Measurements from ENCODE around the gene LRRTM3. TPM values are rescaled to one million over a fixed set of nuclear protein-coding genes. Genes with fewer than 3 reads are reported as not detected.

The LRRTM3 gene
- total RNA-seq, 1 experiment from 2014 or later, result 0.96 TPM

DNA sequence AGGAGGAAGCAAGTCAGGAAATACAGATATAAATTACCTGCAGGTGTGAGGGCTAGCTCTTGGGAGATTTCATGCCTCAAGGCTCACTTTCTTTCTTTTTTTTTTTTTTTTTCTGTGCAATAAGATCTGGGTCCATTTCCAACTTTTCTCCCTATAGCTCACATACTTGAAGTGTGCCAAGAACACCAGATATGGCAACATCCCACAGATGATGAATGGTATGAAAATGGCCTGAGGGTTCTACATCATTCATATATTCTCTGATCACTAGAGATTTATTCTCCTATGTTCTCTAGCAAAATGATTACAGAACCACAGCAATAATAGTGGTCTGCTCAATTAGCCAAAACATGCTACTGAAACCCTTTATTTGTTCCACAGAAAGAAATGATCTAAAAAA, 117.2 kb downstream of the LRRTM3 start:
- no peak overlapping the region for H2BK5ac ChIP-seq (ENCODE audit: insufficient read length, low read length)
- no peak overlapping the region for H3K56ac ChIP-seq (ENCODE audit: insufficient read length, low read depth, low read length)
- no peaks in the 10 kb centered on the region for H3K4me1 ChIP-seq (ENCODE audit: insufficient read depth, low read length)
- no peaks in the 10 kb centered on the region for H3K4me1 Mint-ChIP-seq
- H3K79me2 ChIP-seq (ENCODE audit: insufficient read depth, low read length), result no peaks in the 10 kb centered on the region
- H3K27me3 Mint-ChIP-seq (ENCODE audit: low read depth), result no peaks in the 10 kb centered on the region
- no peak overlapping the region for H3K4me3 Mint-ChIP-seq
- no peak overlapping the region for H2AFZ ChIP-seq (ENCODE audit: low read length)
- H3K14ac ChIP-seq (ENCODE audit: insufficient read depth, low read length), result no peak overlapping the region
- no peaks in the 10 kb centered on the region for H3K23me2 ChIP-seq (ENCODE audit: insufficient read length, low read depth, low read length, poor library complexity, severe bottlenecking)
- no peak overlapping the region for H3K23ac ChIP-seq (ENCODE audit: insufficient read length, low read depth, low read length)
- H2BK120ac ChIP-seq (ENCODE audit: low read depth, low read length, poor library complexity, severe bottlenecking), result no peak overlapping the region
- H3K18ac ChIP-seq (ENCODE audit: insufficient read length, low read depth, low read length), result no peak overlapping the region
- no peak overlapping the region for H2AK5ac ChIP-seq (ENCODE audit: insufficient read length, low read length)
- no peak overlapping the region for H3K9ac ChIP-seq (ENCODE audit: extremely low read depth, insufficient read length, low read length)
- no peaks in the 10 kb centered on the region for H3K79me1 ChIP-seq (ENCODE audit: insufficient read depth, low read depth, low read length, poor library complexity, severe bottlenecking)
- H3K27ac Mint-ChIP-seq, result no peak overlapping the region
- no peak overlapping the region for H3K4me2 ChIP-seq (ENCODE audit: insufficient read depth, insufficient read length, low read length)
- no peak overlapping the region for H3T11ph ChIP-seq (ENCODE audit: low read length)
- no peaks in the 10 kb centered on the region for H4K20me1 ChIP-seq (ENCODE audit: control insufficient read depth, insufficient read depth, insufficient read length)
- no peaks in the 10 kb centered on the region for H3K36me3 Mint-ChIP-seq (ENCODE audit: insufficient read depth in 1 of 3, low read depth in 3 of 3)
- H3K27ac ChIP-seq (ENCODE audit: insufficient read length, low read depth, low read length), result no peak overlapping the region
- H4K5ac ChIP-seq (ENCODE audit: insufficient read length, low read depth, low read length), result no peak overlapping the region
- no peak overlapping the region for H4K8ac ChIP-seq (replicated peaks; ENCODE audit: insufficient read length, low read depth, low read length)
- H3K9me3 Mint-ChIP-seq, result no peaks in the 10 kb centered on the region
- no peak overlapping the region for H2BK12ac ChIP-seq (ENCODE audit: insufficient read length, low read depth, low read length)
- no peak overlapping the region for H4K91ac ChIP-seq (ENCODE audit: insufficient read length, low read depth, low read length)
- no peak overlapping the region for H2BK15ac ChIP-seq (ENCODE audit: low read depth, low read length)
- DNase-seq, result no peak
- TF ChIP-seq, protein P1, sequence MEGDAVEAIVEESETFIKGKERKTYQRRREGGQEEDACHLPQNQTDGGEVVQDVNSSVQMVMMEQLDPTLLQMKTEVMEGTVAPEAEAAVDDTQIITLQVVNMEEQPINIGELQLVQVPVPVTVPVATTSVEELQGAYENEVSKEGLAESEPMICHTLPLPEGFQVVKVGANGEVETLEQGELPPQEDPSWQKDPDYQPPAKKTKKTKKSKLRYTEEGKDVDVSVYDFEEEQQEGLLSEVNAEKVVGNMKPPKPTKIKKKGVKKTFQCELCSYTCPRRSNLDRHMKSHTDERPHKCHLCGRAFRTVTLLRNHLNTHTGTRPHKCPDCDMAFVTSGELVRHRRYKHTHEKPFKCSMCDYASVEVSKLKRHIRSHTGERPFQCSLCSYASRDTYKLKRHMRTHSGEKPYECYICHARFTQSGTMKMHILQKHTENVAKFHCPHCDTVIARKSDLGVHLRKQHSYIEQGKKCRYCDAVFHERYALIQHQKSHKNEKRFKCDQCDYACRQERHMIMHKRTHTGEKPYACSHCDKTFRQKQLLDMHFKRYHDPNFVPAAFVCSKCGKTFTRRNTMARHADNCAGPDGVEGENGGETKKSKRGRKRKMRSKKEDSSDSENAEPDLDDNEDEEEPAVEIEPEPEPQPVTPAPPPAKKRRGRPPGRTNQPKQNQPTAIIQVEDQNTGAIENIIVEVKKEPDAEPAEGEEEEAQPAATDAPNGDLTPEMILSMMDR (conservative IDR thresholded peaks at IDR 0.05), result no peak
- no peaks in the 10 kb centered on the region for H3K27me3 ChIP-seq (ENCODE audit: insufficient read depth, low read length)
- H2BK20ac ChIP-seq (ENCODE audit: low read depth, low read length, poor library complexity, severe bottlenecking), result no peak overlapping the region
- H3K9me3 ChIP-seq (ENCODE audit: control insufficient read depth, low read depth, low read length), result no peaks in the 10 kb centered on the region
- H3K4ac ChIP-seq (ENCODE audit: low read depth, low read length), result no peak overlapping the region
